22Rv1 (cell line): ENCODE measurements around the gene FBN1.

Experiments
- CTCF ChIP-seq: fragments of 450-650 bp; IDR thresholded peaks from 2 replicates; pipeline ENCODE4 v1.5.1; 2017; ENCODE audit warnings: mild to moderate bottlenecking
- ZFX ChIP-seq: fragments of 450-650 bp; IDR thresholded peaks from 2 replicates; pipeline ENCODE4 v1.6.1; 2017; ENCODE audit warnings: antibody characterized with exemption, borderline replicate concordance

DNA sequence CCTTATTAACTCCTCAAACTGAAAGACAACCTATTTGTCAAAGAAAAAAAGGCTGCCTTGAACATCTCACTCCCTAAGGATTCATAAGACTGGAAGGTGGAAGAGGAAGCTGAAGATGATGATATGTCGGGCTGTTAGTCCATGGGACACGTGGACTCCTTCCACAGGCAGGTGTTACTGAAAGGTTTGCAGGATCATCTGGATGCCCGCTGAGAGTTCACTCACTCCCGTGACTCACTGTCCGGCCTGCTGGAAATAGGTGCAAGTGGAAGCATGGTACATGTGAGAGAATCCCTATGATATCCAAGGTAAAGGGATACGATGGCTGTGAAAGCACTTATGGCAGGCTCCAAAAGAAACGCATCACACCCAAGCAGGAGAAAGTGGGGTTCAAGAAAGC, 33.3 kb upstream of the FBN1 start:
- TF ChIP-seq CTCF (no peak), ZFX (no peak)
